Measurements from ENCODE around the gene GLB1L2.
"Not testable (repeated sequence)": the region's sequence is repeated elsewhere in the genome, so short reads cannot be mapped to it uniquely, and the experiment has no call there.

The GLB1L2 gene, protein sequence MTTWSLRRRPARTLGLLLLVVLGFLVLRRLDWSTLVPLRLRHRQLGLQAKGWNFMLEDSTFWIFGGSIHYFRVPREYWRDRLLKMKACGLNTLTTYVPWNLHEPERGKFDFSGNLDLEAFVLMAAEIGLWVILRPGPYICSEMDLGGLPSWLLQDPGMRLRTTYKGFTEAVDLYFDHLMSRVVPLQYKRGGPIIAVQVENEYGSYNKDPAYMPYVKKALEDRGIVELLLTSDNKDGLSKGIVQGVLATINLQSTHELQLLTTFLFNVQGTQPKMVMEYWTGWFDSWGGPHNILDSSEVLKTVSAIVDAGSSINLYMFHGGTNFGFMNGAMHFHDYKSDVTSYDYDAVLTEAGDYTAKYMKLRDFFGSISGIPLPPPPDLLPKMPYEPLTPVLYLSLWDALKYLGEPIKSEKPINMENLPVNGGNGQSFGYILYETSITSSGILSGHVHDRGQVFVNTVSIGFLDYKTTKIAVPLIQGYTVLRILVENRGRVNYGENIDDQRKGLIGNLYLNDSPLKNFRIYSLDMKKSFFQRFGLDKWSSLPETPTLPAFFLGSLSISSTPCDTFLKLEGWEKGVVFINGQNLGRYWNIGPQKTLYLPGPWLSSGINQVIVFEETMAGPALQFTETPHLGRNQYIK

DNA sequence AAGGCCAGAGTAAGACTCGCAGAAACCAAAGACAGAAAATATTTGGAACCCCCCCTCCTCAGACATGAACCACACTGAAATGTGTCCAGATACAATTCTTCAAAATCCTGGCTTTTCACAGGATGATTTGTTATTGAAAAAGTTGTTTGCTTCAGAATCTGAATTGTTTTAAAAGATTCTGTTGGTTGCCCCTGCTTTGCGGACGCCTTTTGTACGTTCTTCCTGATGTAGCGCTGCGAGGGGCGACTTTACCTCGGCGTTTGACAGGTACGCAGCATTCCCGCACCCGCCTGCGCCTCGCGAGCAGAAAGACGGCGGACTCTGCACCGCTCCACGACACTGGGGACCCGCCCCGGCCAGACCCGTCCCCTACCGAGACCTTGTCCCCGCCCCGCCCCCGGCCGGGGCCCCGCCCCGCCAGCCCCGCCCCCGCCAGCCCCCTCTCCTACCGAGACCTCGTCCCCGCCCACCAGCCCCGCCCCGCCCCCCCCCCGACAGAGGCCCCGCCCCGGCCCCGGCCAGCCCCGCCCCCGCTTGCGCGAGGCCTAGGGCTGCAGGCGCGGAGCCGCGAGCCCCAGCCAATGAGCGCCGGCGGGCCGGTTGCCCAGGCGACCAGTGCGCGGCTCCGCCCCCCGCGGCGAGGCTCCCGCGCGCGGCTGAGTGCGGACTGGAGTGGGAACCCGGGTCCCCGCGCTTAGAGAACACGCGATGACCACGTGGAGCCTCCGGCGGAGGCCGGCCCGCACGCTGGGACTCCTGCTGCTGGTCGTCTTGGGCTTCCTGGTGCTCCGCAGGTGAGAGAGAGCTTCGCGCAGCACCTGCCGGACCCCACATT, at the start of gene GLB1L2:
TSS of gene GLB1L2 (plus strand) at position 635 of the 835 bp plus-strand sequence. CDS start at position 709, 74 bp downstream.
- H3K4me3 ChIP-seq (ENCODE audit: low read length): peak within 1 kb of the TSS; percentile 78
- peaks cover 8% of the 10 kb centered on the region for H3K4me1 ChIP-seq (ENCODE audit: insufficient read depth, low read length)
- peaks cover 56% of the 10 kb centered on the region for H3K27me3 ChIP-seq (ENCODE audit: insufficient read depth, low read length)
- no peak within 1 kb of the TSS for H3K27ac ChIP-seq (ENCODE audit: low read length)
- no peak within 1 kb of the TSS for H3K9ac ChIP-seq (ENCODE audit: low read depth, low read length)
- H3K36me3 ChIP-seq (ENCODE audit: insufficient read depth, low read depth, low read length): no peaks in the 10 kb centered on the region
- no peaks in the 10 kb centered on the region for H3K9me3 ChIP-seq (ENCODE audit: insufficient read depth, low read depth, low read length)

DNA sequence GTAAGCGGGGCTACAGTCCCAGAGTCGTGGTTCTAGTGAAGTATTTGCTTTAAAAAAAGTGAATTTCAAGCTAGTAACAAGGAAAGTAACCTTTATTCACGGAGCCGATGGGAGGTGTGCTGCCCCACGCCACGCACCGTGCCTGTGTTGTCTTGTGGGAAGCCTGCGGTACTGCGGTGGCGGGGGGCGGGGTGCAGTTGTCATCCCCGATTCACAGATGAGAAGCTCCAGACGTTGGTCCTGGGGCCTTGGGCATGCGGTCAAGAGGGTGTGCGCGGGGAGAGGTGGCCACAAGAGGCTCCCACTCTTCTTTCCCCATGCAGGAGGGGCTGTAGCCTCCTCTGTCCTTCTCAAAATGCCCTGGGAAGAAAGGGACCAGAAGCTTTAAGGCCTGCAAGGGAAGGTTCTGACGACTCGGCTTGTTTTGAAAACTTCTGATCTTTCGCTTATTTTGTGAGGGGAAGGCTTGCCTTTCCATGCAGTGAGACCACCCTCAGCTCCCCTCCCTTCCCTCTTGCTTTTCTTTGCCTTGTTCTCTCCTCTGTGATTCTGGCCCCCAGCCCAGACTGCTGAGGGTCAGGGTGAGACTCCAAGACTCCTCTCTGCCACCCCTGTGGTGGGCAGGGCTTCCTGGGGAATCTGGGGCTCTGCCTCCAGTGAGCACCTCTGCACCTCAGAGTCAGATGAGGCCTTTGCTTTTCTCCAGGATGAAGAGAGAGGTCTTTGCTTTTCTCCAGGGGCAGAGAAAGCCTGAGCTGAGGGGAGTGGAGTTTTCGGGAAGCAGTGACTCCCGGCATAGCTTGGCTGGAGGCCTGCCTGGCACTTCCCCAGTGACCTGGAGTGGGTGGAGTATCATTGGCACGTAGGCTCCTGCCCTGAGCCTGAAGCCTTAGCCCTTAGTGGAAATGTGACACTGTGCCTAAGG, 49.4 kb upstream of the GLB1L2 start:
- no peak overlapping the region for H3K27ac ChIP-seq (ENCODE audit: low read length)

DNA sequence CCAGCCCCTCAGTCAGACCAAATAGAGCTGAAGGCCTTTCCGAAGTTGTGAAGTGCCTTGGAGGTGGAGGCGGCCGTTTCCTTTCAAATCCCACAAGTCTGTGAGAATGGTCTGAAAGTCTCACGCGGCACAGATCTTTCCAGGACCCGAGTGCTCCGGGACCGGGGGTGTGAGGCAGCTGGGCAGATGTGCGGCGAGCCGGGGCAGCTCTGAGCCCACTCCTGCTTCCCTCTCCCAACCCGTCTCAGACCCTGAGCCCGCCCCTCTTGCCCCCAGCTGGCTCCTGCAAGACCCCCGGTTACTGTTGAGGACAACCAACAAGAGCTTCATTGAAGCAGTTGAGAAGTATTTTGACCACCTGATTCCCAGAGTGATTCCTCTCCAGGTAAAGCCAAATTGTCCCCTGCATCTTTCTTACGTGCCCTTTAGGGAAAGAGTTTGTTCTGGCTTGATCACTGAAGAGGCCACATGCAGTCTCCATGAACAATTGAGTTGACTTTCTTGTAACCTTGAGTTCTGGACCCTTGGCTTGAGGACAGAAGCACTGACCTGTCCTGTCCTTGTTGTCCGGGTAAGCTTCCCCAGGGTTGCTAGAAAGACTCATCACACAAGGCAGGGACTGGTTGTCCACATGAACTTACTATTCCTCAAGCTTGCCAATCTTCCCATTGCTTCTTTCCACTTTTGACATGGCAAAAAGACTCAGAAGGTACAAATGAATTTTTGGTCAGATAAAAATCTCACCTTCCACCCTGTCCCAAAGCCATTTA, 48.1 kb upstream of the GLB1L2 start:
- H3K27me3 ChIP-seq (ENCODE audit: insufficient read depth, low read length): peaks cover under 1% of the 10 kb centered on the region; the same call in 1 of the 2 replicates
- no peak overlapping the region for H3K27ac ChIP-seq (ENCODE audit: low read length)
- H3K36me3 ChIP-seq (ENCODE audit: insufficient read depth, low read depth, low read length): peaks cover 32% of the 10 kb centered on the region
- no peaks in the 10 kb centered on the region for H3K9me3 ChIP-seq (ENCODE audit: insufficient read depth, low read depth, low read length)
- no peak overlapping the region for H3K4me3 ChIP-seq (ENCODE audit: low read length)
- H3K9ac ChIP-seq (ENCODE audit: low read depth, low read length): no peak overlapping the region
- H3K4me1 ChIP-seq (ENCODE audit: insufficient read depth, low read length): no peaks in the 10 kb centered on the region; the same call in 1 of the 2 replicates

More for the DNA sequence above, 49.4 kb upstream of the GLB1L2 start:
- no peaks in the 10 kb centered on the region; the same call in 1 of the 2 replicates for H3K4me1 ChIP-seq (ENCODE audit: insufficient read depth, low read length)
- no peak overlapping the region for H3K9ac ChIP-seq (ENCODE audit: low read depth, low read length)
- H3K4me3 ChIP-seq (ENCODE audit: low read length): no peak overlapping the region
- H3K36me3 ChIP-seq (ENCODE audit: insufficient read depth, low read depth, low read length): peaks cover 31% of the 10 kb centered on the region
- H3K9me3 ChIP-seq (ENCODE audit: insufficient read depth, low read depth, low read length): no peaks in the 10 kb centered on the region
- H3K27me3 ChIP-seq (ENCODE audit: insufficient read depth, low read length): peaks cover 13% of the 10 kb centered on the region

DNA sequence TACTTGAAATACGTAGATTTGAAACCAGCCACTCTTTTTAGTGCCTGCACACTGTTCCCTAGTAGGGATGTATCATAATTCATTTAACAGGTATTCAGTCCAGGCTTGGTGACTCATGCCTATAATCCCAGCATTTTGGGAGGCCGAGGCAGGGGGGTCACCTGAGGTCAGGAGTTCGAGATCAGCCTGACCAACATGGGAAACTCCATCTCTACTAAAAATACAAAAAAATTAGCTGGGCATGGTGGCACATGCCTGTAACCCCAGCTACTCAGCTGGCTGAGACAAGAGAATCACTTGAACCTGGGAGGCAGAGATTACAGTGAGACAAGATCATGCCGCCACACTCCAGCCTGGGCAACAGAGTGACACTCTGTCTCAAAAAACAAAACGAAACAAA, 47.4 kb upstream of the GLB1L2 start:
- H3K36me3 ChIP-seq (ENCODE audit: insufficient read depth, low read depth, low read length): peaks cover 34% of the 10 kb centered on the region
- H3K9ac ChIP-seq (ENCODE audit: low read depth, low read length); H3K9me3 ChIP-seq (ENCODE audit: insufficient read depth, low read depth, low read length); H3K27me3 ChIP-seq (ENCODE audit: insufficient read depth, low read length); H3K27ac ChIP-seq (ENCODE audit: low read length); H3K4me3 ChIP-seq (ENCODE audit: low read length); H3K4me1 ChIP-seq (ENCODE audit: insufficient read depth, low read length): not testable (repeated sequence)

DNA sequence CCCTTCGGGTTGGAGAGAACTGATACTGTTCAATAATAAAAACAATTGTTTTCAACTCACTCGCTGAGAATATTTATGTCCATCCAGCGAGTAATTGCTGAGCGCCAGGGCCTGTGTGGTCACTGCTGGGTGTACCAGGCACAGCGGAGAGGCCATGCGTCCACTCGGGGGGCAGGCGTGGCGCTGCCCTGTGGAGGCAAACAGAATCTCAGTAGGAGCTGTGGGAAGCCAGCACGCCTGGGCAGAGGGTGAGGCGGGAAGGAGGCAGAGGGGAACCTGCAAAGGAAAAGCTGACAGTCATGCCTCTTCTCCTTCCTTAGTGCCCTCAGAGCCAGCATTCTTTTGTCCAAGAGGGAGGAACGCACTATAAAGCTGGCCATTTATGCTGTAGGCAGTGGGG, 44.2 kb upstream of the GLB1L2 start:
- Histone ChIP-seq H3K36me3 (ENCODE audit: insufficient read depth, low read depth, low read length) (peaks cover 47% of the 10 kb centered on the region), H3K9me3 (ENCODE audit: insufficient read depth, low read depth, low read length) (no peaks in the 10 kb centered on the region), H3K4me1 (ENCODE audit: insufficient read depth, low read length) (no peaks in the 10 kb centered on the region), H3K9ac (ENCODE audit: low read depth, low read length) (no peak overlapping the region), H3K27ac (ENCODE audit: low read length) (no peak overlapping the region), H3K27me3 (ENCODE audit: insufficient read depth, low read length) (no peaks in the 10 kb centered on the region), H3K4me3 (ENCODE audit: low read length) (no peak overlapping the region)

DNA sequence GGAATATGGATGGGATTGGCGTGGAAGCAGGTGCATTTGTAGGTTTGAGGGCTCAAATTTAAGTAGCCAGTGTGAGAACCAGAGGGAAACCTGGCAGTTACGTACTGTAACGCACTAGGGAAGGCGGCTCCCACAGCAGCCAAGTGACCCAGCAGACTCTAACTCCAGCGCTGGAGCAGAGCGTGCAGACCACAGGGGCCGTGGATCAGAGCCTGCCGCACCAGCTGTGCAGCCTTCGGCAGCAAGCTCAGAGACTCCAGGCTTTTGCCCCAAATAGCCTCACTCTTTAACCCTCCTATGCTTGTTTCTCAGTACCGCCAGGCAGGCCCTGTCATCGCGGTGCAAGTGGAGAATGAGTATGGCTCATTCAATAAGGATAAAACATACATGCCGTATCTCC, 43.3 kb upstream of the GLB1L2 start:
- Histone ChIP-seq H3K9ac (ENCODE audit: low read depth, low read length) (no peak overlapping the region), H3K27ac (ENCODE audit: low read length) (no peak overlapping the region), H3K27me3 (ENCODE audit: insufficient read depth, low read length) (no peaks in the 10 kb centered on the region), H3K4me1 (ENCODE audit: insufficient read depth, low read length) (no peaks in the 10 kb centered on the region), H3K9me3 (ENCODE audit: insufficient read depth, low read depth, low read length) (no peaks in the 10 kb centered on the region), H3K36me3 (ENCODE audit: insufficient read depth, low read depth, low read length) (peaks cover 48% of the 10 kb centered on the region), H3K4me3 (ENCODE audit: low read length) (no peak overlapping the region)

DNA sequence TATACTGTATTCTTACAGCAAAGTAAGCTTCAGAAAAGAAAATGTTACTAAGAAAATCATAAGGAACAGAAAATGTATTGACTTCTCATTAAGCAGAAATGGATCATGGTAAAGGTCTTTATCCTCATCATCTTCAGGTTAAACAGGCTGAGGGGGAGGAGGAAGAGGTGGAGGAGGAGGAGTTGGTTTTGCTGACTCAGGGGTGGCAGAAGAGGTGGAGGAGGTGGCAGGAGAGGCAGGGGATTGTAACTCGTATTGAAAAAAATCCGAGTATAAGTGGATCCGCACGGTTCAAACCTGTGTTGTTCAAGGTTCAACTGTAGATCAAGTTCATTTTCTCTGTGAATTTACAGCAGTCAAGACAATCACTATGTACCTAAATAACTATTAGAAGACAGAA, 42.6 kb upstream of the GLB1L2 start:
- Histone ChIP-seq H3K36me3 (ENCODE audit: insufficient read depth, low read depth, low read length) (peaks cover 42% of the 10 kb centered on the region; the same call in 1 of the 2 replicates), H3K4me3 (ENCODE audit: low read length) (no peak overlapping the region), H3K4me1 (ENCODE audit: insufficient read depth, low read length) (no peaks in the 10 kb centered on the region), H3K9me3 (ENCODE audit: insufficient read depth, low read depth, low read length) (no peaks in the 10 kb centered on the region), H3K9ac (ENCODE audit: low read depth, low read length) (no peak overlapping the region), H3K27me3 (ENCODE audit: insufficient read depth, low read length) (no peaks in the 10 kb centered on the region), H3K27ac (ENCODE audit: low read length) (no peak overlapping the region)

DNA sequence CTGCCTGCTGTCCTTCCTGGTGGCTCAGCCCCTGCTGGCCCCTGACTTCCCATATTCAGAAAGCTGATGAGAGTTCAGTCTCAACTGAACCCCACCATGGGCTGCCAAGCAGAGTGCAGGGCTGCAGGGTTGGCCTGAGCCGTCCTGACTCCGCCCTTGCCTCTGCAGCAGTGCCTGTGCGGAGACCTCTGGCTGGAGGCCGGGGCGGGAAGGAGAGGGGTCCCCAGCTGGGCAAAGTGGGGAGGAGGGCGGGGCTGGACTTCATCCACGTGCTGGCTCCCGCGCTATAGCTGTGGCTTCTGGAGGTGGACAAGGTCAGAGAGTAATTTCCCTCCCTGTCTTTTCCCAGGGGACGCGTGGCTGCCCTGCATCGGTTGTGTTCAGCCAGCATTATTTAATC, 42.0 kb upstream of the GLB1L2 start:
- no peak overlapping the region for H3K4me3 ChIP-seq (ENCODE audit: low read length)
- H3K27ac ChIP-seq (ENCODE audit: low read length): no peak overlapping the region
- H3K9me3 ChIP-seq (ENCODE audit: insufficient read depth, low read depth, low read length): no peaks in the 10 kb centered on the region
- H3K27me3 ChIP-seq (ENCODE audit: insufficient read depth, low read length): no peaks in the 10 kb centered on the region
- peaks cover 43% of the 10 kb centered on the region; the same call in 1 of the 2 replicates for H3K36me3 ChIP-seq (ENCODE audit: insufficient read depth, low read depth, low read length)
- no peak overlapping the region for H3K9ac ChIP-seq (ENCODE audit: low read depth, low read length)
- H3K4me1 ChIP-seq (ENCODE audit: insufficient read depth, low read length): no peaks in the 10 kb centered on the region

DNA sequence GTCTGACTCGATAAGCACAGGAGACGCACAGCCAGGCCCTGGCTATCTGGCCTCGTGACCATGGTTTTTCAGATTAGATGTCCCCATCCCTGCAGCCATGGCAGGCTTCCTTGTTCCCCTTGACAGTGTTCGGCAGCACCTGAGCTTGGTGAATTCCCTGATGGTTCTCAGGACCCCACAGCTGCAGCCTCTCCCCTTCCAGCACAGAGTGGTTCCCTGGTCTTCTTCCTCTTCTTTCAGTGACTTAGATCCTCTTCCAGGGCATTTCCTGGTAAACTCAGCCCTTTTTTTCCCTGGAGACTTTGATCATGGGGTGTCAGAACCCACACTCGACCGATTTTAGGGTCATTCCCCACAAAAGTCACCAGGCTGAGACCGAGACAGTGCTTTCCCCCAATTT, 41.1 kb upstream of the GLB1L2 start:
- peaks cover 38% of the 10 kb centered on the region; the same call in 1 of the 2 replicates for H3K36me3 ChIP-seq (ENCODE audit: insufficient read depth, low read depth, low read length)
- H3K9me3 ChIP-seq (ENCODE audit: insufficient read depth, low read depth, low read length): no peaks in the 10 kb centered on the region
- H3K27me3 ChIP-seq (ENCODE audit: insufficient read depth, low read length): no peaks in the 10 kb centered on the region
- no peak overlapping the region for H3K27ac ChIP-seq (ENCODE audit: low read length)
- no peak overlapping the region for H3K4me3 ChIP-seq (ENCODE audit: low read length)
- no peaks in the 10 kb centered on the region for H3K4me1 ChIP-seq (ENCODE audit: insufficient read depth, low read length)
- no peak overlapping the region for H3K9ac ChIP-seq (ENCODE audit: low read depth, low read length)

DNA sequence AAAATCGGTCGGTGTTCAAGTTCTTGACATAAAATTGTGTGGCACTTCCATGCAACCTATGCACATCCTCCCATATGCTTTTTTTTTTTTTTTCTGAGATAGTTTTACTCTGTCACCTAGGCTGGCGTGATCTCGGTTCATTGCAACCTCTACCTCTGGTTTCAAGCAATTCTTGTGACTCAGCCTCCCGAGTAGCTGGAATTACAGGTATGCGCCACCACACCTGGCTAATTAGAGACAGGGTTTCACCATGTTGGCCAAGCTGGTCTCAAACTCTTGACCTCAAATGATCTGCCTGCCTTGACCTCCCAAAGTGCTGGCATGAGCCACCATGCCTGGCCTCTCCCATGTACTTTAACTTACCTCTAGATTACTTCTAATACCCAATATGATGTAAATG, 40.6 kb upstream of the GLB1L2 start:
- Histone ChIP-seq H3K4me3 (ENCODE audit: low read length) (no peak overlapping the region), H3K9me3 (ENCODE audit: insufficient read depth, low read depth, low read length) (no peaks in the 10 kb centered on the region), H3K27ac (ENCODE audit: low read length) (no peak overlapping the region), H3K27me3 (ENCODE audit: insufficient read depth, low read length) (no peaks in the 10 kb centered on the region), H3K9ac (ENCODE audit: low read depth, low read length) (no peak overlapping the region), H3K36me3 (ENCODE audit: insufficient read depth, low read depth, low read length) (peaks cover 40% of the 10 kb centered on the region; the same call in 1 of the 2 replicates), H3K4me1 (ENCODE audit: insufficient read depth, low read length) (no peaks in the 10 kb centered on the region)
